GM23248 (cell line): ENCODE results near the gene CAPS2. TPM values are rescaled to one million over a fixed set of nuclear protein-coding genes. Genes with fewer than 3 reads are reported as not detected.

Experiments used
- DNase-seq: peaks from one replicate; pipeline ENCODE4 v3.0.0-alpha.2; 2015
- H2AFZ ChIP-seq: fragments of 200-600 bp; sonication (generic); 2 replicates; pipeline ENCODE4 v1.6.1; 2016; ENCODE audit warnings: antibody characterized with exemption
- H3F3A ChIP-seq: fragments of 200-600 bp; sonication (generic); 2 replicates; pipeline ENCODE4 v1.6.1; 2016; ENCODE audit warnings: mild to moderate bottlenecking, antibody characterized with exemption, mixed run types; ENCODE audit not compliant: insufficient read depth
- H3K27ac ChIP-seq: fragments of 200-600 bp; sonication (generic); 2 replicates; pipeline ENCODE4 v1.5.1; 2016; ENCODE audit warnings: mild to moderate bottlenecking
- H3K27me3 ChIP-seq: fragments of 200-600 bp; sonication (generic); replicated peaks from 2 replicates; pipeline ENCODE4 v1.6.1; 2016; ENCODE audit warnings: mild to moderate bottlenecking; ENCODE audit not compliant: insufficient read depth
- H3K36me3 ChIP-seq: fragments of 200-600 bp; sonication (generic); 2 replicates; pipeline ENCODE4 v1.6.1; 2016; ENCODE audit warnings: low read depth, mild to moderate bottlenecking
- H3K4me1 ChIP-seq: fragments of 200-600 bp; sonication (generic); 2 replicates; pipeline ENCODE4 v1.6.1; 2016; ENCODE audit warnings: mild to moderate bottlenecking; ENCODE audit not compliant: insufficient read depth
- H3K4me2 ChIP-seq: fragments of 200-600 bp; sonication (generic); one replicate; pipeline ENCODE4 v1.6.1; 2016; ENCODE audit warnings: mild to moderate bottlenecking; ENCODE audit not compliant: unreplicated experiment
- H3K4me3 ChIP-seq: fragments of 200-600 bp; sonication (generic); 2 replicates; pipeline ENCODE4 v1.5.1; 2016; ENCODE audit warnings: mild to moderate bottlenecking
- H3K79me2 ChIP-seq: fragments of 200-600 bp; sonication (generic); 2 replicates; pipeline ENCODE4 v1.6.1; 2016; ENCODE audit warnings: mild to moderate bottlenecking; ENCODE audit not compliant: insufficient read depth
- H3K9ac ChIP-seq: fragments of 200-600 bp; sonication (generic); 2 replicates; pipeline ENCODE4 v1.6.1; 2016; ENCODE audit warnings: mild to moderate bottlenecking
- H3K9me2 ChIP-seq: fragments of 200-600 bp; sonication (generic); 2 replicates; pipeline ENCODE4 v1.6.1; 2016; ENCODE audit warnings: mixed run types, mild to moderate bottlenecking, moderate library complexity; ENCODE audit not compliant: insufficient read depth
- H3K9me3 ChIP-seq: fragments of 200-600 bp; sonication (generic); one replicate; pipeline ENCODE4 v1.6.1; 2017; ENCODE audit warnings: low read depth
- H4K20me1 ChIP-seq: fragments of 200-600 bp; sonication (generic); 2 replicates; pipeline ENCODE4 v1.6.0; 2016; ENCODE audit not compliant: insufficient read depth
- EZH2 ChIP-seq: fragments of 200-600 bp; sonication (generic); IDR thresholded peaks from 2 replicates; pipeline ENCODE4 v1.6.1; 2018; ENCODE audit warnings: antibody characterized with exemption, mild to moderate bottlenecking; ENCODE audit not compliant: insufficient read depth, poor library complexity, severe bottlenecking
- EZH2phosphoT487 ChIP-seq: fragments of 200-600 bp; sonication (generic); IDR thresholded peaks from 2 replicates; pipeline ENCODE4 v1.6.1; 2018; ENCODE audit warnings: antibody characterized with exemption, moderate library complexity, mild to moderate bottlenecking, low read depth; ENCODE audit not compliant: insufficient read depth
- whole genome bisulfite sequencing, 2 experiments: methylation state at CpG; one replicate each; pipeline ENCODE4 v1.1.6; 2015 to 2017; ENCODE audit warnings: low lambda C conversion rate in 2 of 2, low coverage in 1 of 2; ENCODE audit errors: missing lambda C conversion rate in 2 of 2; 5-methylcytosine and 5-hydroxymethylcytosine counted together
- in situ Hi-C: fragments of 300-500 bp; cut with MboI; formaldehyde crosslinking; loops from 2 replicates; pipeline ENCODE4 v1.15.0; 2020
- polyA plus RNA-seq: library from polyadenylated mRNA; unstranded; fragments of >200 nt; fragmentation: Nextera tagmentation; extraction: Ambion mirVana; gene quantifications from 2 replicates; pipeline ENCODE4 v1.2.1, GENCODE V29; 2016
- total RNA-seq: library from RNA; depleted of rRNA; stranded (reverse); fragments of >200 nt; shearing (Covaris generic); gene quantifications from 2 replicates; pipeline ENCODE4 v1.2.3, GENCODE V29; 2014

Gene CAPS2
- total and polyA plus RNA-seq, 2 experiments from 2014 or later: 1.5 to 4.4 TPM

- no peak for DNase-seq
- Histone ChIP-seq H3K4me2 (no peak overlapping the region), H4K20me1 (no peaks in the 10 kb centered on the region), H3K9ac (no peak overlapping the region), H3F3A (no peaks in the 10 kb centered on the region), H3K27ac (no peak overlapping the region), H2AFZ (no peak overlapping the region), H3K4me3 (no peak overlapping the region), H3K36me3 (no peaks in the 10 kb centered on the region), H3K4me1 (no peaks in the 10 kb centered on the region), H3K79me2 (no peaks in the 10 kb centered on the region), H3K27me3 (no peaks in the 10 kb centered on the region), H3K9me3 (no peaks in the 10 kb centered on the region), H3K9me2 (no peaks in the 10 kb centered on the region)
- TF ChIP-seq EZH2phosphoT487 (no peak), EZH2 (no peak)
- in situ Hi-C loops: no loop called here
- WGBS, 2 experiments: 12 to 28% methylated on average over 3 of the region's 3 CpGs
Measured at GRCh38 chr12:75294336-75294735, 35.8 kb downstream of the CAPS2 start.

DNA sequence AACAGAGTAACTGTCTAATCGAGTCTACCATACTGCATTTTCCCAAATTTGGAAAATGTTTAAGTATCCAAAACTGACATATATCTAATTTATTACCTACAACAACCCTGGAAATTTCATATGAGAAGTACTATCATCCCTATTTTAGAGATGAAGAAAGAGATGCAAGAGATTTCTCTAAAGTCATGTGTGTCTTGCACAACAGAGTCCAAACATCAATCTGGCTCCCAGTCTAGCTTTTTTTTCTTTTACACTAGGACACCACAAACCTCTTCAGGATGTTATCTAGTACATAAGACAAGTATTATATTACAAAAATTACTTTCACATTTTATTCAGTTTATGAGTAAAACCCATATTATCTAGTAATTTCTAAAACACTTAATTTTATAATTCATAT lies 39.1 kb downstream of the CAPS2 start:
- H3K9me3 ChIP-seq: no peaks in the 10 kb centered on the region
- no peak overlapping the region for H3K27ac ChIP-seq
- no peak overlapping the region for H3K4me3 ChIP-seq
- H3K9me2 ChIP-seq: no peaks in the 10 kb centered on the region
- 74 to 81% methylated on average over 1 of the region's 1 CpG for WGBS, 2 experiments
- no peaks in the 10 kb centered on the region for H3K36me3 ChIP-seq
- DNase-seq: no peak
- no peaks in the 10 kb centered on the region for H3K27me3 ChIP-seq
- no peaks in the 10 kb centered on the region for H3F3A ChIP-seq
- H3K79me2 ChIP-seq: no peaks in the 10 kb centered on the region
- no peak overlapping the region for H3K4me2 ChIP-seq
- no peak overlapping the region for H3K9ac ChIP-seq
- H3K4me1 ChIP-seq: no peaks in the 10 kb centered on the region
- in situ Hi-C loops: no loop called here
- no peaks in the 10 kb centered on the region for H4K20me1 ChIP-seq
- H2AFZ ChIP-seq: no peak overlapping the region
- TF ChIP-seq EZH2: no peak

GRCh38 chr12:75289753-75290152 lies 40.4 kb downstream of the CAPS2 start:
- H3K9ac ChIP-seq: no peak overlapping the region
- TF ChIP-seq EZH2phosphoT487 (no peak), EZH2 (no peak)
- H3K4me3 ChIP-seq: no peak overlapping the region
- no peaks in the 10 kb centered on the region for H3K27me3 ChIP-seq
- no peaks in the 10 kb centered on the region for H3K9me2 ChIP-seq
- no peaks in the 10 kb centered on the region for H3F3A ChIP-seq
- no peaks in the 10 kb centered on the region for H3K4me1 ChIP-seq
- no peak overlapping the region for H3K27ac ChIP-seq
- H4K20me1 ChIP-seq: no peaks in the 10 kb centered on the region
- no peak overlapping the region for H3K4me2 ChIP-seq
- in situ Hi-C loops: no loop called here
- H3K9me3 ChIP-seq: no peaks in the 10 kb centered on the region
- H2AFZ ChIP-seq: peak overlapping the region; percentile 47; the same call in 1 of the 2 replicates
- no peaks in the 10 kb centered on the region for H3K79me2 ChIP-seq
- peak; percentile 47 for DNase-seq
- no peaks in the 10 kb centered on the region for H3K36me3 ChIP-seq
- 0 to 4% methylated on average over 1 of the region's 1 CpG for WGBS, 2 experiments

DNA sequence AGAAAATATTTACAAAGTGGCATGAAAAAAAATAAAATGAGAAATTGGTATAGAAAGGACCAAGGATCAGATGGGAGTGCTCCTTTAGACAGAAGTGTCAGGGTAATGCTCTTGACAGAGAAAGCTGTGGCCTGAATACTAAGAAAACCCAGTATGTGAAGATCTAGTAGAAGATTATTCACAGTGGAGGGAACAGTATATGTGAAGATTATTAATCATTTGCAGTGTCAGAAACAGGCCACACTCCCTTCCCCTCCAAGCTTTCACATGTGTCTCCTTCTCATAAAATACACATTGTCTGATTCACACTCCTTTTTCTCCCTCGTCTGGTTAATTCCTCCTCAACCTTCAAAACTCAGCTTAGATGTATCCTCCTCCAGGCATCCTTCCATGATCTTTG lies 41.3 kb downstream of the CAPS2 start:
- Histone ChIP-seq H3K9ac (no peak overlapping the region), H2AFZ (no peak overlapping the region), H3K79me2 (no peaks in the 10 kb centered on the region), H3K9me3 (no peaks in the 10 kb centered on the region), H3K27me3 (no peaks in the 10 kb centered on the region), H3K4me2 (no peak overlapping the region), H4K20me1 (no peaks in the 10 kb centered on the region), H3F3A (no peaks in the 10 kb centered on the region), H3K4me3 (no peak overlapping the region), H3K9me2 (no peaks in the 10 kb centered on the region), H3K36me3 (no peaks in the 10 kb centered on the region), H3K27ac (no peak overlapping the region), H3K4me1 (no peaks in the 10 kb centered on the region)
- no peak for DNase-seq
- WGBS, 2 experiments: 71 to 79% methylated on average over 1 of the region's 1 CpG
- TF ChIP-seq EZH2phosphoT487: no peak
- TF ChIP-seq EZH2: no peak
- in situ Hi-C loops: no loop called here

DNA sequence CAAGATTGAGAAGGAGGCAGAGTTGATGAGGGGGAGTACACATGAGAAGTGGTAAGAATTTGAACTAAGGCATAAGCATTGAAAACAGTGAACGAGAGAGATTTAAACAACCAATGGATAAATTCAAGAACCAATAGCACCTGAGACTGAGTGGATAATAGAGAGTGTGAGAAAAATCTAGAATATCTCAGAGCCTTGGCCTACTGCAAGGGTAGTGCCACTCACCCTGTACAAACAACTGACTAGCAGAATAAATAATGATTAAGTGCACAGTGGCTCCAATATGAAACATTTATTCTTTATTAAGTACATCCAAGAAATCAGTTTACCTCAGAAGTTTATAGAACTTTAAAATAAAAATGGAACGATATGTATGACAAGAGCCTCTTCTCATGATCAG lies 54.4 kb downstream of the CAPS2 start:
- Histone ChIP-seq H3K79me2 (no peaks in the 10 kb centered on the region), H4K20me1 (no peaks in the 10 kb centered on the region), H3K4me1 (no peaks in the 10 kb centered on the region), H3K27ac (no peak overlapping the region), H3K27me3 (no peaks in the 10 kb centered on the region), H3K36me3 (no peaks in the 10 kb centered on the region), H3K4me2 (no peak overlapping the region), H3K9me2 (no peaks in the 10 kb centered on the region), H3K9ac (no peak overlapping the region), H3K9me3 (no peaks in the 10 kb centered on the region), H2AFZ (no peak overlapping the region), H3K4me3 (no peak overlapping the region), H3F3A (no peaks in the 10 kb centered on the region)
- WGBS, 2 experiments: 69 to 75% methylated on average over 2 of the region's 2 CpGs
- no peak for TF ChIP-seq EZH2
- TF ChIP-seq EZH2phosphoT487: no peak
- in situ Hi-C loops: no loop called here
- no peak for DNase-seq
